Measurements from ENCODE around the gene CDK6. TPM values are rescaled to one million over a fixed set of nuclear protein-coding genes. Genes with fewer than 3 reads are reported as not detected.
"Not testable (repeated sequence)": the region's sequence is repeated elsewhere in the genome, so short reads cannot be mapped to it uniquely, and the experiment has no call there.

The CDK6 gene
- polyA plus RNA-seq, 2 of the 4 experiments (the other 2 are of a cell fraction) = 13.6 to 25.9 TPM

DNA sequence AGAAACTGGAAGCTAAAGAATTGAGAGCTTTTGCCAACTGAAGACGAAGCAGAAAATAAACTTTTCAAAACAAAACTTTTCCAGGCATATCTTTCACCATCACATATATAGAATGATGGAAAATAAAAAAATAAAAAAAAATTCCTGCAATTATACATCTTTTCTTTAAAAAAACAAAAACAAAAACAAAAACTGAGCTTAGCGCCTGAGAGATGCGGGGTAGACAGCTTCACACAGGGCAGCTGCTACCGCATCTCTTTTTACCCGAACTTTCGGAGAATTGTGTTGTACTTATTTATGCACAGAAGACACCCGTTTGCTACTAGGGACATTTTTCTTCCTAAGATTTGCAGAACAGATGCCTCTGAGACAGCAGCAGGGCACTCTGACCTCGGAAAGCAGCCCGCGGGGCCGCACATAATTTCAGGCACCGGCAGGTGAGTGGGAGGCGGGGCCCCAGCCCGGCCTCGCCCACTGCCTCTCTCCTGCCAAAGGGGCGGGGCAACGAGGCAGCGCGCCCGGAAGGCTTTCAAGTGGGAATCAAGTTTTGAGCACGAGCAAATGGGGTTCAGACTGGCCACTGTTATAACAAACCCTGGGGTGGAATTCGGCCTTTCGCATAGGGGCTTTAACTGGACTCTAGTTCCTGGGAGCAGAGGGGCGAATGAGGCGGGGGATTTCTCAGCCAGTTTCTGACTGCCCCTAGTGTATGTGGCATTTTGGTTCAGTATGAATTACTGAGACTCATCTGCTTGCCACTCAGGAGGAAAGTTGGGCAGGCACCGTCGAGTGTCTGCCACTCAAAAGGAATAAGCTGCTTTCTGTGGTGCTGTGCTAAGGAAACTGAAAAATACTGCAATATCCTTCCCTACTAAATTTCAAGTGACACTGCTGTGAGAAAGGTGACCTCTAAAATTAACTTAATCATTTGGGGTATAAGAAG, 227.7 kb downstream of the CDK6 start:
- FAIRE-seq = no peak

DNA sequence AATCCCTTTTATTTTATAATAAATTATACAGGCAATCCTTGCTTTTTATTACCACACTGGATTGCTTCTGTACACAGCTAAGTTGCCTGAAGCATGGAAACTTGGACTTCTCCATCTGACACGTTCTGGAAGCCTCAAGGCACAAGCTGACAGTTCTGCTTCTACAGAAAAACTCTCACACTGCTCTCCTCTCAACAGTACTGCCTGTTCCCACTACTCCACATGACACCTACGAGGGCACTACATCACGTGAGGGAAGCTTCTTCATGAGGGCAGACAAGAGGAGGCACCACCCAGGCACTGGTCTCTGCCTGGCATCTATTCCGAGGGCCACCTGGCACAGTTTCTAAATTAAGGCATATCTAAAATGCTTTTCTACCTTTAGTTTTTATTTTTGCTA, 229.4 kb downstream of the CDK6 start:
- H3K4me3 ChIP-seq = no peak overlapping the region
- TF ChIP-seq ZSCAN20 (CRISPR knock-in tag; IDR thresholded peaks at IDR 0.05) (no peak), RAD21 (conservative IDR thresholded peaks at IDR 0.05 in 1 of 2, IDR thresholded peaks at IDR 0.05 in 1 of 2) (no peak), JUN (IDR thresholded peaks at IDR 0.05) (no peak), MYC (IDR thresholded peaks at IDR 0.05; ENCODE audit: borderline replicate concordance, low read length) (no peak), JUNB (IDR thresholded peaks at IDR 0.05) (no peak), EHF (CRISPR knock-in tag; IDR thresholded peaks at IDR 0.05) (no peak), RNF2 (IDR thresholded peaks at IDR 0.05; ENCODE audit: borderline replicate concordance, low read depth) (no peak), EP300 (IDR thresholded peaks at IDR 0.05) (no peak), NPAS2 (CRISPR knock-in tag; IDR thresholded peaks at IDR 0.05; ENCODE audit: borderline replicate concordance) (no peak)
- no peaks in the 10 kb centered on the region for H3K4me1 ChIP-seq
- POLR2A ChIA-PET = no interaction called here
- H3K9me3 ChIP-seq = no peaks in the 10 kb centered on the region
- FAIRE-seq (no peak), ATAC-seq (no peak), DNase-seq (ENCODE audit: low read depth in 1 of 2, low spot score in 1 of 2) (no peak)
- CTCF ChIA-PET = interaction anchor here (1.4 kb wide), 2 partner anchors 14 to 16 kb away, joined by 4 read pairs; no protein-coding TSS in a partner anchor
- H3K4me2 ChIP-seq = no peak overlapping the region
- WGBS (ENCODE audit: missing lambda C conversion rate) = 74% methylated on average over 4 of the region's 4 CpGs
- H3K27ac ChIP-seq = no peak overlapping the region

More for the DNA sequence above, 227.7 kb downstream of the CDK6 start:
- no peak overlapping the region for H3K4me2 ChIP-seq
- no peaks in the 10 kb centered on the region for H3K9me3 ChIP-seq
- no peak overlapping the region for H3K4me3 ChIP-seq
- CTCF ChIA-PET = interaction anchor here (0.5 to 7.2 kb wide), 7 partner anchors 9 to 224 kb away, joined by 3 to 42 read pairs (median 4); partner anchors contain the start of gene FAM133B
- H3K4me1 ChIP-seq = no peaks in the 10 kb centered on the region
- 90% methylated on average over 27 of the region's 27 CpGs for WGBS (ENCODE audit: missing lambda C conversion rate)
- ATAC-seq (no peak), DNase-seq (ENCODE audit: low read depth in 1 of 2, low spot score in 1 of 2) (no peak)
- H3K27ac ChIP-seq = no peak overlapping the region
- TF ChIP-seq RNF2 (IDR thresholded peaks at IDR 0.05; ENCODE audit: borderline replicate concordance, low read depth) (no peak), KDM5A (IDR thresholded peaks at IDR 0.05) (no peak), NR3C1 (IDR thresholded peaks at IDR 0.05) (no peak), JUNB (IDR thresholded peaks at IDR 0.05) (no peak), TFCP2L1 (CRISPR knock-in tag; IDR thresholded peaks at IDR 0.05) (no peak), JUN (IDR thresholded peaks at IDR 0.05) (no peak)
- POLR2A ChIA-PET = no interaction called here

DNA sequence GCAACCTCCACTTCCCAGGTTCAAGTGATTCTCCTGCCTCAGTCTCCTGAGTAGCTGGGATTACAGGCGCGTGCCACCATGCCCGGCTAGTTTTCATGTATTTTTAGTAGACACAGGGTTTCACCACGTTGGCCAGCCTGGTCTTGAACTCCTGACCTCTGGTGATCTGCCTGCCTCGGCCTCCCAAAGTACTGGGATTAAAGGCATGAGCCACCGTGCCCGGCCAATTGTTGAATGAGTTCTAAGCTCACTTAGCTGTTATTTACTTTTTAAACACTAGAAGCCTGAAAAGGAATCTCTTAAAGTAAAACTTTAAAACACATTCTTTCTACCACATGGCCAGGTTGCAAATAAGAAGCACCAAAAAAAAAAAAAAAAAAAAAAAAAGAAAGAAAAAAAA, 231.9 kb downstream of the CDK6 start:
- CTCF ChIA-PET = interaction anchor here (1.8 to 4.8 kb wide), 2 partner anchors 13 to 76 kb away, joined by 6 to 35 read pairs; partner anchors contain the start of genes FAM133B, PEX1 and RBM48
- H3K9me3 ChIP-seq; DNase-seq (ENCODE audit: low read depth in 1 of 2, low spot score in 1 of 2); H3K27ac ChIP-seq; H3K4me1 ChIP-seq; ATAC-seq; H3K4me3 ChIP-seq; POLR2A ChIA-PET; FAIRE-seq; H3K4me2 ChIP-seq: not testable (repeated sequence)
- WGBS (ENCODE audit: missing lambda C conversion rate) = 83% methylated on average over 7 of the region's 7 CpGs

DNA sequence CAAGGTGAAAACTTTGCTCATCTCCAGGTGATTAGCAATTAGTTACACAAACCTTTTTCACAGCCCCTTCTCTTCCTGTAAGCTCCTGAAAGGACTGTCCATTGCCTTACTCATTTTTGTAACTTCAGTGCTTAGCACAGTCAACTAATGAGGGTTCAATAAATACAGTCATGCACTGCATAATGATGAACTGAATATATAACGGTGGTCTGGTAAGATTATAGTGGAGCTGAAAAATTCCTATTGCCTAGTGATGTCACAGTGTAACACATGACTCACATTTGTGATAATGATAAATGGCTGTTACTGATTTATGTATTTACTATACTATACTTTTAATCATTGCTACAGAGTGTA, 233.3 kb downstream of the CDK6 start:
- Histone ChIP-seq H3K4me1 (no peaks in the 10 kb centered on the region), H3K9me3 (no peaks in the 10 kb centered on the region), H3K4me2 (no peak overlapping the region), H3K4me3 (no peak overlapping the region), H3K27ac (no peak overlapping the region)
- FAIRE-seq (no peak), DNase-seq (ENCODE audit: low read depth in 1 of 2, low spot score in 1 of 2) (no peak), ATAC-seq (no peak)
- TF ChIP-seq CBX2 (IDR thresholded peaks at IDR 0.05; ENCODE audit: borderline replicate concordance, low read depth) (no peak), CHD2 (IDR thresholded peaks at IDR 0.05; ENCODE audit: low read length, partially characterized antibody) (no peak), JUN (IDR thresholded peaks at IDR 0.05) (no peak)
- TF ChIP-seq, protein P1, sequence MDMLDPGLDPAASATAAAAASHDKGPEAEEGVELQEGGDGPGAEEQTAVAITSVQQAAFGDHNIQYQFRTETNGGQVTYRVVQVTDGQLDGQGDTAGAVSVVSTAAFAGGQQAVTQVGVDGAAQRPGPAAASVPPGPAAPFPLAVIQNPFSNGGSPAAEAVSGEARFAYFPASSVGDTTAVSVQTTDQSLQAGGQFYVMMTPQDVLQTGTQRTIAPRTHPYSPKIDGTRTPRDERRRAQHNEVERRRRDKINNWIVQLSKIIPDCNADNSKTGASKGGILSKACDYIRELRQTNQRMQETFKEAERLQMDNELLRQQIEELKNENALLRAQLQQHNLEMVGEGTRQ (IDR thresholded peaks at IDR 0.05) = no peak
- TF ChIP-seq, protein P2, sequence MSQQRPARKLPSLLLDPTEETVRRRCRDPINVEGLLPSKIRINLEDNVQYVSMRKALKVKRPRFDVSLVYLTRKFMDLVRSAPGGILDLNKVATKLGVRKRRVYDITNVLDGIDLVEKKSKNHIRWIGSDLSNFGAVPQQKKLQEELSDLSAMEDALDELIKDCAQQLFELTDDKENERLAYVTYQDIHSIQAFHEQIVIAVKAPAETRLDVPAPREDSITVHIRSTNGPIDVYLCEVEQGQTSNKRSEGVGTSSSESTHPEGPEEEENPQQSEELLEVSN (IDR thresholded peaks at IDR 0.05; ENCODE audit: borderline replicate concordance, low read depth) = no peak
- POLR2A ChIA-PET = interaction anchor here (1.4 kb wide), 1 partner anchor 13 kb away, joined by 3 read pairs; the partner anchor contains the start of gene FAM133B
- WGBS (ENCODE audit: missing lambda C conversion rate) = 92% methylated on average over 1 of the region's 1 CpG
- CTCF ChIA-PET = interaction anchor here (1.8 to 4.8 kb wide), 4 partner anchors 12 to 156 kb away, joined by 5 to 35 read pairs (median 6); partner anchors contain the start of genes FAM133B, GATAD1, PEX1 and RBM48

Data from A549 (cell line).